HG03097 (cell line): ENCODE results near the gene GALNT2.

ENCODE experiments used
- ATAC-seq: cut with Tn5 transposase; IDR thresholded peaks from one replicate; pipeline ENCODE4 v1.9.1; 2021; ENCODE audit not compliant: unreplicated experiment, low FRiP score

Gene GALNT2

DNA sequence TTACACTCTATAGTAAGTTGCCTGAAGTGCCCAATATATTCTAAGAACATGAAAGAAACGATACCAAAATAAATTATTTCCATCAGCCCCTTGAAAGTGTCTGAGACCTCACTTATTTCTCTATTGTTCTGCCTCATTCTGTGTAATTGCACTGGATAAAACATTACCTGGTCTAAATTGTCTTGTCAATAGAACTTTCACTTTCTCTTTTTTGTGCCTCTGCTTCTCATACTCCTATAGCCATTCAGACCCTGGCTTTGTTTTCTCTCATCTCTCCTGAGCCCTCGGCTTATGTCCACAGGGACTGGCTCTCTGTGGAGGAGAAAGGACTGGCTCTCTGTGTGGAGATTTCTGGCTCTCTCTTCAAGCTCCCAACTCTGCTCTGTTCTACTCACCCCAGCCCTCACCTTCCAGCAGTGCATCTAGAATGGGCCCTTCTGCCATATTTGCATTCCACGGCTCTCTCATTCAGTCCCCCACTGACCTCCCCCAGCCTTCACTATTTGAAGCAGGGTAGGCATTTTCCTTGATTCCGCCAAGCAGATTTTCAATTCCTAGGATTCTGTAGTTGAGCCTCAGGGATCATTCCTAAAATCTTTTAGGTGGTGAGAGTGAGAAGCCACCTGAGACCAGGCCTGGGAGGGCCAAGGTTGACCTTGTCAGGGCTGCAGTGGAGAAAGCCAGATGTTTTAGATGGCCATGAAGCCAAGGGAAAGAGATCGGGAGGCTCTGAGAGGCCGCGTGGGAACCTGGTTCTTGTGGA is 15.9 kb upstream of the GALNT2 start:
- ATAC-seq: no peak

DNA sequence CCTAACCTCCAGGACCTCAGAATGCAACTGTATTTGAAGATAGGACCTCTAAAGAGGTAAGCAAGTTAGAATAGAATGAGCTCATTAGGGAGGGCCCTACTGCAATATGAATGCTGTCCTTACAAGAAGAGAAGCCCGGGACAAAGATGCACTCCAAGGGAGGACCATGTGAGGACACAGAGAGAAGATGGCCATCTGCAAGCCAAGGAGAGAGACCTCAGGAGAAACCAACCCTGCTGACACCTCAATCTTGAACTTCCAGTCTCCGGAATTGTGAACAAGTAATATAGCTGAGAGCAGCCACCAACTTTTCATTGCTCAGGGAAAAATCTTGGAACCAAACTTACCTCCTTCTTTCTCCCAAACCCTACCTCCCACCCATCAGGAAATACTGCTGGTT is 15.0 kb upstream of the GALNT2 start:
- ATAC-seq: no peak

DNA sequence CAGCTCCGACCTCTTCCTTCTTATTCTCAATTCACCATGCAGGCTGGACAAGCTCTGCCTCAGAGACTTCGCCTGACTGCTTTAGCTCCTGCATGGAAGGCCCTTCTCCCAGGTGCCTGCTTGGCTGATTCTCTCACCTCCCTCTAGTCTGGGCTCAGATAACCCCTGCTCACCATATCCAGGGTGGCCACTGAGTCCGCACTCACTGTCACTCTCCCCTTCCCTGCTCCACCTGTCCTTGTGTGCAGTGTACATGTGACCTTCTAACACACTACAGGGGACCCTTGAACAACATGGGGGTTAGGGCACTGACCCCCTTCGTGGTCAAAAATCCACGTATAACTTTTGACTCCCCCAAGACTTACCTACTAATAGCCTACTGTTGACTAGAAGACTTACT is 14.4 kb upstream of the GALNT2 start:
- ATAC-seq: no peak

GRCh38 chr1:230054092-230054749 is 12.8 kb upstream of the GALNT2 start:
- no peak for ATAC-seq

- no peak for ATAC-seq
These were observed 10.9 kb upstream of the GALNT2 start for GRCh38 chr1:230056098-230056497.

- no peak for ATAC-seq
These were observed 9.9 kb upstream of the GALNT2 start for GRCh38 chr1:230057100-230057499.

DNA sequence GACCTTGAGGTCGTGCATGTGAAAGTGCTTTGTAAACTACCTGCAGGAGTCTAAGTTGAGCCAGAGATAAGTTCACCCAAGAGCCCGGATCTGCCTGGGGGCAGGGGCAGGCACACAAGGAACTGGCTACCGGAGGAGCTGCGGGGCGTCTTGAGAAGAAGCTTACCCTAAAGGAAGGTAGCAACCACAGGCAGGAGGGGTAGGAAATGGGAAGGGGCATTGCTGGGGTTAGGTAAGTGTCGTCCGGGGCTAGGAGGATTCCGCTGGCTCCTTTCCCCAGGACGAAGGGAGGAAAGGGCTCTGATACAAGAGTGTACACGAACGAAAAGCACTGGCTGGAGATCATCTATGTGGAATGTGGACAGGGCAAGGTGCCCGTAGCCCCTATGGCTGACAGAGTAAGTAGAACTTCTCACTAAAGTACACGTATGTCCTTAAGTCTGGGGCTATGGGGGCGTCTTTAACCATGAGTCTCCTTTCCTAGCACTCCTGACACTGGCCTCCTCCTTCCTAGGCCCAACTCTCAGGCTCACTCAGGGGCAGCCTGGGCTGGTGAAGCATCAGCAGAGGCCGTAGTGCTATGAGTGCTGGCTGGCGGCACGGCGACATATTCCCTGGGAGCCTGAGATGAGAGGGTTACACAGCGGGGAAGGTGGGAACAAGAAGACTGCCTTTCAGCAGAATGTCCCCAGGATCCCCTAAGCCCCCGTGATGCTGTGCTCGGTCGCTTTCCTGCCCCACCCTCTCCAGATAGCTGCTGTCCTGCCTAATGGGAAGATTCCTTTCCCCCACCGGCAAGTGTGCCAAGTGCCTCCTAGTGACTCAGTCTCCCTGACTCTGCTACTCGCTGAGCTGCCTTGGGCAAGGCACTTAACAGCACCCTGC is 9.1 kb upstream of the GALNT2 start:
- no peak for ATAC-seq

DNA sequence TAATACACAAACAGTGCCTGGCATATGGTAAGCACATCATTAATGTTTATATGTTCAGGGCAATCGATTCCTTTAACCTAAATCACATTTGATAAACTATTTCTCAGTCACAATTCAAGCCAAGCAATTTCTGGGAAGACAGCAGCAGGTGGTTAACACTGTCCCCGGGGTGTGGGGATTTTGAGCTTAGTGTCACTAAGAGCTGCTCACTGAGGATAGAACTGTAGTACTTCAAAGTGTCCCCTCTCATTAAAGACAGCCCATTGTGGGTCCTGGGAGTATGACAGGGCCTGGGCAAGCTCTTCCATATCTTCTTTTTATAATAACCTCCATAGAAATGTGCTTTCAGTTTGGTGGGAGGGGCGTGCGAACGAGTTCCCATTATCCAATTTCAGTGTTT is 8.4 kb upstream of the GALNT2 start:
- ATAC-seq: no peak

- no peak for ATAC-seq
These were observed 5.2 kb upstream of the GALNT2 start for GRCh38 chr1:230061801-230062200.

DNA sequence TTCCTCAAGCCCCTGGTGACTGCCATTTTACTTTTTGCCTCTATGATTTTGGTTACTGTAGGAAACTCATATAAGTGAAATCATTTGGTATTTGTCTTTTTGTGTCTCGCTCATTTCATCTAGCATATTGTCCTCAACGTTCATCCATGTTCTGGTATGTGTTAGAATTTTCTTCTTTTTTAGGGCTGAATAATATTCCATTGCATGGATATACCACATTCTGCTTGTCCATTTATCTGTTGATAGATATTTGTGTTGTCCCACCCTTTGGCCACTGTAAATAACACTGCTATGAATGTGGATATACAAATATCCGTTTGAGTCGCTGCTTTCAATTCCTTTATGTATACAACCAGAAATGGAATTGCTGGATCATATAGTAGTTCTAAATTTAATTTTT is 4.5 kb upstream of the GALNT2 start:
- ATAC-seq: no peak

DNA sequence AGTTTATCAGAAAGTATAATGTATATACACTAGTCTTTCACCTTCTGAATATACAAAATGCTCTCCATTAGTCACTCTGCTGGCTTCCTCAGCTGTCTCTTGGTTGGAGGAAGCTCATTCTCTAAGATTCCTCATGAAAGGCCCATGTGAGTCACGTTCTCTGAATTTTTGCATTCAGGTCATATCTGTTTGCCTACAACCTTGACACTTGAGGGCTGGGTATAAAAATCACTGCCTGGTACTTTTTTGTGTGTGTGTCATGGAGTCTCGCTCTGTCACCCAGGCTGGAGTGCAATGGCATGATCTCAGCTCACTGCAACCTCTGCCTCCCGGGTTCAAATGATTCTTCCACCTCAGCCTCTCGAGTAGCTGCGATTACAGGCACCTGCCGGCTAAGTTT is 2.8 kb upstream of the GALNT2 start:
- ATAC-seq: no peak

GRCh38 chr1:230065161-230065560 is 1.9 kb upstream of the GALNT2 start:
- no peak for ATAC-seq

- ATAC-seq: no peak
These were observed 1.5 kb upstream of the GALNT2 start for GRCh38 chr1:230065571-230065970.

DNA sequence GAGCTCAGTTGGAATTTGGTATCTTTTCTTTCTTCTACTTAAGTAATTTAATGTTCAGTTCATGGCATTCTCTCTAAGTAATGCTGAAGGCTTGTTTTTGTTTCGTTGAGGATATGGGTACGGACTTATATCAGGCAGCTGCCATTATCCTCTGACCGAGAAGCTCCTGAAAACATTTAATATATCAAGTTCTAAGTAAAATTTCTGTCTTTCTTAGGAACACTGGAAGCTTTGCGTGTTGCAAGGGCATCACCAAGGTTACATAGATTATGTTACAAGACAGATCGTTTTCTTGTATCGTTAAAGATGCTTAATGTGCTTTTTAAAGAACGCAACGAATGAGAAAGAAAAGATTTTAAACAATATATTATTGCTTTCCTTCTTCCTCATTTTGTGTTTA is 1.0 kb upstream of the GALNT2 start:
- no peak for ATAC-seq

- no peak for ATAC-seq
These were observed 407 bp downstream of the GALNT2 start for GRCh38 chr1:230067419-230067870.

DNA sequence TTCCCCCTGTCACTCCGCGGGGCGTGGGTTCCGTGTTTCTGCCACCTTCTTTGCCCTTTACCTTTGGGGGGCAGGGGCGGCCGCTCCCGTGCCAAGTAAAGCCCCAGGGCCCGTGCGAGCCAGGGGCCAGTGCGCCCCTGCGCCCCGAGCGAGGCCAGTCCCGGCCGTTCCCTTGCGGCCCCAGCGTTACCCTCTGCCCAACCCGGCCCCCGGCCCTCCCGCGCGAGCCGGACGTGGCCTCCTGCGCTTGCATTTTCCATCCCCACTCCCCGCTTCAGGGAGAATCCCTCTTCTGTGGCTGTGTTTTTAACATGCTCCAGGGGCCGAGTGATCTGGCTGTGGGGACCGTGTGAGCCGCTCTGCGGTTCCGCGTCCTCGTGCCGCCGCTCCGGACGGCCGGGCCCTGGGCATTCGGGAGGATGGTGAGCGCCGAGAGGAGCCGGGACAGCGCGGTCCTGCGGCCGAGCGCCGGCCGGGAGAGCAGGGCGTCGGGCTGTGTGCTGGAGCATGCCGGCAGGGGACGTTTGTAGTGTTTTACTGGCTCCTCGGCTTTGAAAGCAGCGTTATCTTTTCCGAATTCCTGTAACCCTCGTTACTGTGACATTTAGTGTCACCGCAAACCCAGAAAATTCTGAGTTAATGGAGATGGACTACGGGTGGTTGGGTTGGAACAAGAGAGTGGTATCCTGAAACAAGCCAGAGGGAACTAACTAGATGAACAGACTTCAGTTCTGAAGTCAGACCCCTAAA is 1.0 kb downstream of the GALNT2 start:
- ATAC-seq: no peak

DNA sequence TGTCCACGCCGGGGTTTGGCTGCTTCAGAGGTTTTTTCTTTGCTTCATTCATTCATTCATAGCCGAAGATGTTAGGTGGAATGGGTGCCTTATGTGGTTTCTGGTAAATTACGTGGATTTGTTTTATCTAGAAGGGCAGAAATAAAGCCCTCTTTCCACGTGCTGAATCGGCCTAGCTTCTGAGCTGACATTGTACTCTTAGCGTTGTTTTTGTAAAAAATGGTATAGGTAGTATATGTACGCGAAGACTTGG is 1.5 kb downstream of the GALNT2 start:
- ATAC-seq: no peak

DNA sequence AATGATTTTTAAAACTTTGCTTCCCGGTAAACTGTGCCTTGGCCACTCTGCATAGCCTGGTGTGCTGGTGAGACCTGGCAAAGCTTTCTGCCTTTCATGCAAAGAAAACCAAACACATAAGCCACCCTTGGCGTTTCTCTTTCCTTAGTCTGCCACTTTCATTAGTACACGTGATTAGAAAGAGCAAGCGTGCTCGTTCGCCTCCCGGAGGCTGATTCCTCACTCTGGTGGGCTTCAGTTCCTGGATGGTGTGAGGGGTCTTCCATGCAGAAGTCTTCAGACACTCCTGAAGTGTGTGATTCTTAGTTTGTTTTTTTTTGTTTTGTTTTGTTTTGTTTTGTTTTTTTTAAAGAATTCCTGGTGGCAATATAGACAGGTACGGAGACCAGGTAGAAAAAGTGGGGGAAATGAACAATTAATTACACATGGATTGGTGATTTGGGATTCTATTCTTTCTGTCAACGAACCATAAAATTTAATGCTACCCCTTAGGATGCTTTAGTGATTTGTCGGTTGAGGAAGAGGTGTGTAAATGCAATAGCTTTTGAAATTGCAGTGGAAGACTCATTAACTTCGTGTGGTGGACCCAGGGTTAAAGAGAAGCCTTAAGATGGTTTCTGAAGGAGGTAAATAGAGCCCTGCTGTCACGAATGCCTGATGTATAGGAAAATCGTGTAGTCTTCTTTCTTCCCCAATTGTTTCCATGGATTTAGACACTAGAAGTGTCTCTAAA is 2.1 kb downstream of the GALNT2 start:
- no peak for ATAC-seq

GRCh38 chr1:230069796-230070195 is 2.8 kb downstream of the GALNT2 start:
- no peak for ATAC-seq
